Stimulated activated CD4-positive, alpha-beta T cell treated with anti-CD3 and anti-CD28 coated beads, Interleukin-4, amount 100 ng/mL, for 4 hours (primary cell): ENCODE data around the gene C5orf52.
"Not testable (repeated sequence)": the region's sequence is repeated elsewhere in the genome, so short reads cannot be mapped to it uniquely, and the experiment has no call there.

Experiments
- DNase-seq, 2 experiments: peaks; one replicate each; pipeline ENCODE4 v3.0.0-alpha.2; 2020

Gene C5orf52

GRCh38 chr5:157679801-157680200 is 8.5 kb downstream of the C5orf52 start:
- DNase-seq: no peak

GRCh38 chr5:157680239-157680638 is 8.9 kb downstream of the C5orf52 start:
- no peak for DNase-seq

GRCh38 chr5:157681048-157681447 is 9.7 kb downstream of the C5orf52 start:
- DNase-seq: no peak

GRCh38 chr5:157682257-157682656 is 10.9 kb downstream of the C5orf52 start:
- no peak for DNase-seq

- DNase-seq: not testable (repeated sequence)
These were observed 15.2 kb downstream of the C5orf52 start for GRCh38 chr5:157686276-157687197.

- DNase-seq: no peak
These were observed 15.8 kb downstream of the C5orf52 start for GRCh38 chr5:157687198-157687554.

GRCh38 chr5:157689942-157690689 is 18.8 kb downstream of the C5orf52 start:
- peak in 1 of 2 experiments; percentile 30 for DNase-seq

- no peak for DNase-seq
These were observed 19.5 kb downstream of the C5orf52 start for GRCh38 chr5:157690690-157691433.

- DNase-seq: not testable (repeated sequence)
These were observed 22.5 kb downstream of the C5orf52 start for GRCh38 chr5:157693816-157694215.

- not testable (repeated sequence) for DNase-seq
These were observed 24.8 kb downstream of the C5orf52 start for GRCh38 chr5:157696154-157696553.

GRCh38 chr5:157698674-157699073 is 27.3 kb downstream of the C5orf52 start:
- DNase-seq: not testable (repeated sequence)

- DNase-seq: no peak
These were observed 32.4 kb downstream of the C5orf52 start for GRCh38 chr5:157703736-157704135.

- no peak for DNase-seq
These were observed 37.5 kb downstream of the C5orf52 start for GRCh38 chr5:157708866-157709265.

- DNase-seq: no peak
These were observed 38.0 kb downstream of the C5orf52 start for GRCh38 chr5:157709346-157709745.

GRCh38 chr5:157710431-157710830 is 39.1 kb downstream of the C5orf52 start:
- DNase-seq: no peak

- DNase-seq: no peak
These were observed 39.5 kb downstream of the C5orf52 start for GRCh38 chr5:157710882-157711281.

- no peak for DNase-seq
These were observed 42.7 kb downstream of the C5orf52 start for GRCh38 chr5:157713830-157714595.

GRCh38 chr5:157714596-157714864 is 43.2 kb downstream of the C5orf52 start:
- DNase-seq: no peak

- DNase-seq: peak in 1 of 2 experiments; percentile 4
These were observed 47.2 kb downstream of the C5orf52 start for GRCh38 chr5:157718519-157718918.

GRCh38 chr5:157719245-157719644 is 47.9 kb downstream of the C5orf52 start:
- DNase-seq: no peak

- DNase-seq: no peak
These were observed 49.8 kb downstream of the C5orf52 start for GRCh38 chr5:157721159-157721558.

- DNase-seq: not testable (repeated sequence)
These were observed 51.6 kb downstream of the C5orf52 start for GRCh38 chr5:157722895-157723294.

GRCh38 chr5:157726607-157727006 is 55.3 kb downstream of the C5orf52 start:
- not testable (repeated sequence) for DNase-seq
